Activated naive CD4-positive, alpha-beta T cell treated with anti-CD3 and anti-CD28 coated beads, Interleukin-2, amount 50 U/mL, for 24 hours (primary cell): Measurements from ENCODE around the gene ZNF12.

Experiments
- H3K27ac Mint-ChIP-seq: one replicate; pipeline ENCODE4 v1.8.0; 2021; ENCODE audit warnings: mild to moderate bottlenecking, mixed read lengths
- H3K27me3 Mint-ChIP-seq: one replicate; pipeline ENCODE4 v1.8.0; 2021; ENCODE audit warnings: mixed read lengths
- H3K36me3 Mint-ChIP-seq: one replicate; pipeline ENCODE4 v1.8.0; 2021; ENCODE audit warnings: mixed read lengths
- H3K4me1 Mint-ChIP-seq: one replicate; pipeline ENCODE4 v1.8.0; 2021; ENCODE audit warnings: mixed read lengths
- H3K4me3 Mint-ChIP-seq: one replicate; pipeline ENCODE4 v1.8.0; 2021; ENCODE audit warnings: mild to moderate bottlenecking, mixed read lengths
- H3K9me3 Mint-ChIP-seq: one replicate; pipeline ENCODE4 v1.8.0; 2021; ENCODE audit warnings: mixed read lengths

ZNF12 gene

GRCh38 chr7:6654113-6654841 is 52.5 kb downstream of the ZNF12 start:
- no peaks in the 10 kb centered on the region for H3K9me3 Mint-ChIP-seq
- H3K4me1 Mint-ChIP-seq = peaks cover 7% of the 10 kb centered on the region
- no peak overlapping the region for H3K27ac Mint-ChIP-seq
- H3K36me3 Mint-ChIP-seq = peaks cover 22% of the 10 kb centered on the region
- no peaks in the 10 kb centered on the region for H3K27me3 Mint-ChIP-seq
- no peak overlapping the region for H3K4me3 Mint-ChIP-seq

GRCh38 chr7:6653071-6654003 is 53.4 kb downstream of the ZNF12 start:
- Mint-ChIP-seq H3K27me3 (no peaks in the 10 kb centered on the region), H3K4me3 (no peak overlapping the region), H3K4me1 (no peaks in the 10 kb centered on the region), H3K36me3 (peaks cover 20% of the 10 kb centered on the region), H3K9me3 (no peaks in the 10 kb centered on the region), H3K27ac (no peak overlapping the region)

GRCh38 chr7:6652446-6653011 is 54.2 kb downstream of the ZNF12 start:
- H3K9me3 Mint-ChIP-seq = no peaks in the 10 kb centered on the region
- no peak overlapping the region for H3K27ac Mint-ChIP-seq
- peaks cover 21% of the 10 kb centered on the region for H3K36me3 Mint-ChIP-seq
- H3K4me1 Mint-ChIP-seq = no peaks in the 10 kb centered on the region
- H3K27me3 Mint-ChIP-seq = no peaks in the 10 kb centered on the region
- no peak overlapping the region for H3K4me3 Mint-ChIP-seq

GRCh38 chr7:6651851-6652445 is 54.8 kb downstream of the ZNF12 start:
- H3K27ac Mint-ChIP-seq = no peak overlapping the region
- no peaks in the 10 kb centered on the region for H3K9me3 Mint-ChIP-seq
- no peaks in the 10 kb centered on the region for H3K27me3 Mint-ChIP-seq
- H3K4me1 Mint-ChIP-seq = no peaks in the 10 kb centered on the region
- no peak overlapping the region for H3K4me3 Mint-ChIP-seq
- peaks cover 23% of the 10 kb centered on the region for H3K36me3 Mint-ChIP-seq

GRCh38 chr7:6650521-6651011 is 56.2 kb downstream of the ZNF12 start:
- no peak overlapping the region for H3K27ac Mint-ChIP-seq
- no peaks in the 10 kb centered on the region for H3K27me3 Mint-ChIP-seq
- no peaks in the 10 kb centered on the region for H3K4me1 Mint-ChIP-seq
- no peaks in the 10 kb centered on the region for H3K9me3 Mint-ChIP-seq
- peaks cover 23% of the 10 kb centered on the region for H3K36me3 Mint-ChIP-seq
- H3K4me3 Mint-ChIP-seq = no peak overlapping the region

GRCh38 chr7:6650086-6650485 is 56.7 kb downstream of the ZNF12 start:
- no peaks in the 10 kb centered on the region for H3K4me1 Mint-ChIP-seq
- H3K4me3 Mint-ChIP-seq = no peak overlapping the region
- no peak overlapping the region for H3K27ac Mint-ChIP-seq
- no peaks in the 10 kb centered on the region for H3K27me3 Mint-ChIP-seq
- no peaks in the 10 kb centered on the region for H3K9me3 Mint-ChIP-seq
- peaks cover 18% of the 10 kb centered on the region for H3K36me3 Mint-ChIP-seq

GRCh38 chr7:6649241-6649961 is 57.3 kb downstream of the ZNF12 start:
- H3K4me1 Mint-ChIP-seq = no peaks in the 10 kb centered on the region
- no peak overlapping the region for H3K27ac Mint-ChIP-seq
- H3K27me3 Mint-ChIP-seq = no peaks in the 10 kb centered on the region
- H3K36me3 Mint-ChIP-seq = peaks cover 15% of the 10 kb centered on the region
- H3K9me3 Mint-ChIP-seq = no peaks in the 10 kb centered on the region
- H3K4me3 Mint-ChIP-seq = no peak overlapping the region

- no peaks in the 10 kb centered on the region for H3K27me3 Mint-ChIP-seq
These were observed 58.0 kb downstream of the ZNF12 start for GRCh38 chr7:6648815-6649104.

GRCh38 chr7:6648066-6648814 is 58.5 kb downstream of the ZNF12 start:
- Mint-ChIP-seq H3K4me3 (no peak overlapping the region), H3K27me3 (no peaks in the 10 kb centered on the region), H3K27ac (no peak overlapping the region), H3K9me3 (no peaks in the 10 kb centered on the region), H3K4me1 (no peaks in the 10 kb centered on the region), H3K36me3 (peaks cover 15% of the 10 kb centered on the region)

More at GRCh38 chr7:6648815-6649104, 58.0 kb downstream of the ZNF12 start:
- H3K9me3 Mint-ChIP-seq = no peaks in the 10 kb centered on the region
- no peak overlapping the region for H3K27ac Mint-ChIP-seq
- H3K36me3 Mint-ChIP-seq = peaks cover 15% of the 10 kb centered on the region
- H3K4me3 Mint-ChIP-seq = no peak overlapping the region
- H3K4me1 Mint-ChIP-seq = no peaks in the 10 kb centered on the region

- H3K27ac Mint-ChIP-seq = no peak overlapping the region
- peaks cover 15% of the 10 kb centered on the region for H3K36me3 Mint-ChIP-seq
- no peaks in the 10 kb centered on the region for H3K27me3 Mint-ChIP-seq
- H3K9me3 Mint-ChIP-seq = no peaks in the 10 kb centered on the region
- no peak overlapping the region for H3K4me3 Mint-ChIP-seq
- H3K4me1 Mint-ChIP-seq = no peaks in the 10 kb centered on the region
These were observed 59.2 kb downstream of the ZNF12 start for GRCh38 chr7:6647541-6647940.

- Mint-ChIP-seq H3K27ac (no peak overlapping the region), H3K9me3 (no peaks in the 10 kb centered on the region), H3K27me3 (no peaks in the 10 kb centered on the region), H3K4me1 (no peaks in the 10 kb centered on the region), H3K36me3 (peaks cover 15% of the 10 kb centered on the region), H3K4me3 (no peak overlapping the region)
These were observed 59.7 kb downstream of the ZNF12 start for GRCh38 chr7:6647080-6647479.

- Mint-ChIP-seq H3K9me3 (no peaks in the 10 kb centered on the region), H3K4me1 (no peaks in the 10 kb centered on the region), H3K4me3 (no peak overlapping the region), H3K36me3 (peaks cover 17% of the 10 kb centered on the region), H3K27ac (no peak overlapping the region), H3K27me3 (no peaks in the 10 kb centered on the region)
These were observed 60.3 kb downstream of the ZNF12 start for GRCh38 chr7:6646465-6646864.

GRCh38 chr7:6644728-6645127 is 62.0 kb downstream of the ZNF12 start:
- Mint-ChIP-seq H3K9me3 (no peaks in the 10 kb centered on the region), H3K4me1 (peaks cover 6% of the 10 kb centered on the region), H3K36me3 (peaks cover 7% of the 10 kb centered on the region), H3K27ac (no peak overlapping the region), H3K27me3 (no peaks in the 10 kb centered on the region), H3K4me3 (no peak overlapping the region)

- Mint-ChIP-seq H3K36me3 (peaks cover 8% of the 10 kb centered on the region), H3K27me3 (no peaks in the 10 kb centered on the region), H3K27ac (no peak overlapping the region), H3K4me1 (peaks cover 13% of the 10 kb centered on the region), H3K4me3 (no peak overlapping the region), H3K9me3 (no peaks in the 10 kb centered on the region)
These were observed 62.7 kb downstream of the ZNF12 start for GRCh38 chr7:6643915-6644625.
